ENCODE results near the gene ZHX3.
A peak's percentile ranks its signal among the peaks of the same experiment; 100 is the strongest.
"Not testable (repeated sequence)": the region's sequence is repeated elsewhere in the genome, so short reads cannot be mapped to it uniquely, and the experiment has no call there.

The ZHX3 gene

DNA sequence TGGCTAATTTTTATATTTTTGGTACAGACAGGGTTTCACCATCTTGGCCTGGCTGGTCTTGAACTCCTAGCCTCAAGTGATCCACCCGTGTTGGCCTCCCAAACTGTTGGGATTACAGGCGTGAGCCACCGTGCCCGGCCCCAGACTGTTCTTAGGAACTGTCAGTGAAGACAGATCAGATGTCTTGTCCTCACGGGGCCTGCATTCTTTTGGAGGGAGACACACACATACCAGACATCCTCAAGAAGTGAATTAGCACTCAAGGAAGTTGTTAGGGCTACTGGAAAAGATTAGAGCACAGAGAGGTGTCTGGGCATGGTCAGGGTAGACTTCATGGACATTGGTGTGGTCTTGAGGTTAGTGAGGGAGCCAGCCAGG is 12.8 kb upstream of the ZHX3 start:
- no peak for DNase-seq

DNA sequence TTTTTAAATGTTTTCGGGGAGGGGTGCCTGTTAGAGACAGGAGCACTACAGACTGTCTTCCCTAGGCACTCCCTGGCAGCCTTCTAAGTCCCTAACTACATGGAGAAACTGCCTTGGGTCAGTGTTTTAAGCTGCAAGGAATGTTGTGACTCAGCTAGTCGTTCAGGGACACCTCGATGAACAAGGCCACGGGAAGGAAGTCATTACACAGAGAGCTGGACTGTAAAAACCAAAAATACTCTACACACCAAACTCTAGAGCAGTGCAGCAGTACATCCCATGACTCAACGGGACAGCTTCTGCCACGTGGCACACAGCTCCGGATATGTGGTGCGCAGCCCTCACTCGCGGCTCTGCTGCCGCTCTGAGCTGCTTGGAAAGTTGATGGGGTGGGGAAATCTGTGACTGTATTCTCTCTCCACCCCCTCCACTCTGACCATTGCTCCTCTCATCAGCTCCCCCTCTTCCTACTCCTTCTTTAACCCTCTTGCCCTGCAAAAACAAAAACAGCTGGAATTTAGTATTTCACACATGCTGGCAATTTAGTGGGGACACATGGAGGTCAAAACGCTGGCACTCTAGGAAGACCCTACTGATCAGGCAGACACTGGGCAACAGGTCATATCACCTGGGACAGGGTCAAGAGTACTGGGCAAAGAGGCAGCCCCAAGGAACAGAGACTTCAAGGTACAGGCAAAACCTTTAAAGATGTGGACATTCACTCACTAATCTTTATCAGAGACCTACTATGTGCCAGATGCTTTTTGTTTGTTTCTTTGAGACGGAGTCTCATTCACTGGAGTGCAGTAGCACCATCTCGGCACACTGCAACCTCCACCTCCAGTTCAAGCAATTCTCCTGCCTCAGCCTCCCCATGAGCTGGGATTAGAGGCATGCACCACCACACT is 12.2 kb upstream of the ZHX3 start:
- no peak for DNase-seq

DNA sequence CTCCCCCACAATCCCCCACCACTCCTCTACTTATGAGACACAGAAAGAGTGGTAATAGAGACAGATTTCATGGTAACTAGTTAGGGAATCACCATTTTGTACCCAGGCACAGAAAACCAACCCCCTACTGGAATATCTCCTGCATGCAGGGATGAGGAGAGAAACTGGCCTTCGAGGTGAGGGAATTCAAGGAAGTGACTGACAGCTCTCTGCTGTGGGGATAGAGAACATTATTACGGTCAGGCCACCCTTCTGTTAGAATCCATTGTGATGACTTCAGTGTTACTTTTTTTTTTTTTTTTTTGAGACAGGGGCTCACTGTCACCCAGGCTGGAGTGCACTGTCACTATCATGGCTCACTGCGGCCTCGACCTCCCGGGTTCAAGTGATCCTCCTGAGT is 9.6 kb upstream of the ZHX3 start:
- DNase-seq, result no peak

DNA sequence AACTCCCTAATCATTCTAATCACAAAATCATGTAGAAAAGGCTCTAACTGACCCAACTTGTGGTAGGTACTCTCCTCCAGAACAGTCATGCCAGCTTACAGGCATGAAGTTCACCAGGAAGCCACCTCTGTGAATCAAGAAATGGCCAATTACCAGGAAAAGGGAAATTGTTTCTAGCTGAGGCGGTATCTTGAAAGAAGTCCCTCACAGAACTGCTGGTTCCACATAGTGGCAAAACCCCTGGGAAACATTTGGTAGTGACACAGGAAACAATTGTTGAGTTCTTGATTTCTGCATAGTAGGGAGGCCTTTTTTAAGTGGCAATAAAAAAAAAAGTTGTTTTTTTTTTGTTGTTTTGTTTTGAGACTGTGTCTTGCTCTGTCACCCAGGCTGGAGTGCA is 3.4 kb upstream of the ZHX3 start:
- DNase-seq, result no peak

- DNase-seq, result no peak
Observed at GRCh38 chr20:41320441-41320840, 2.9 kb upstream of the ZHX3 start.

DNA sequence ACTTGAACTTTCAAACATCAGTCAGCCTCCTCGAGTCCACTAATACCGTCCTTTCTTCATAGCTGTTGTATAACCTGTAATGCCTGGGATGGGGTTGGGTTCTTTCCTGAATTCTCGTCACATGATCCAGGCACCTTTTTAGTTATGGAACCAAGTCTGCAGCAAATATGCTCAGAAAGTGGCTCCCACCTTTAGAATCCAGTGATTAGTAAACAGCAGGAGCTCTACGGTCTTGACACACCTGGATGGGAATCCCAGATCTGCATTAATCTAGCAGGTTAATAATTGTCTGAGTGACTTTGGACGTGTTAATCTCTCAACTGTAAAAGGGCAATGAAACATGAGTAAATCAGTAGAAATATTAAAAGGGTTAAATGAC is 729 bp upstream of the ZHX3 start:
- no peak for DNase-seq

GRCh38 chr20:41316602-41317545 is 657 bp downstream of the ZHX3 start:
- DNase-seq, result peak; percentile 71

DNA sequence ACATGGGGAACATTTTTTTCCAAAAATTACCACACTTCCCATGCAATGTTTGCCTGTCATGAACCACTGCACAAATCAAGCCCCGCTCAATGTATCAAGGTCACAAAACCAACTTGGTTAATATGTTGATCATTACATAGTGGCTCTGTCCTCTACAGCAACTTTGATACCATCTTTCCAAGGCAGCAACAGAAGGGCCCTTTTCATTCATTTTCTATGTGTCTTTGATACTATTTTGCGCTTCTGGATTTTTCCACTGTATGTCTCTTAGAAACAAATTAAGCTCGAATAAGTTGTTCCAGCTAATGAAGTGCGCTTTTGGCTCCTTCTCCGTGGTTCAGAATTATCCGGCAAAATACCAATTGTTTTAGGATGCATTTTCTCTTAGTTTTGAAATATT is 1.5 kb downstream of the ZHX3 start:
- DNase-seq, result no peak

- DNase-seq, result no peak
Observed at GRCh38 chr20:41314386-41314785, 3.1 kb downstream of the ZHX3 start.

DNA sequence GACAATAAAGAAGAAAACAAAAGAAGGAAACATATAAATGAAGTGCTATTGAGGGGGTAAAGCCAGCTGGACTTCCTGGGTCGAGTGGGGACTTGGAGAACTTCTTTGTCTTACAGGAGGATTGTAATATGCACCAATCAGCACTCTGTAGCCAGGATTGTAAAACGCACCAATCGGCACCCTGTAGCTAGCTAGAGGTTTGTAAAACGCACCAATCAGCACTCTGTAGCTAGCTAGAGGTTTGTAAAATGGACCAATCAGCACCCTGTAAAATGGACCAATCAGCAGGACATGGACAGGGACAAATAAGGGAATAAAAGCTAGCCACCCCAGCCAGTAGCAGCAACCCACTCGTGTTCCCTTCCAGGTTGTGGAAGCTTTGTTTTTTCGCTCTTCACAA is 5.5 kb downstream of the ZHX3 start:
- not testable (repeated sequence) for DNase-seq

- no peak for DNase-seq
Observed at GRCh38 chr20:41309817-41310216, 7.7 kb downstream of the ZHX3 start.

DNA sequence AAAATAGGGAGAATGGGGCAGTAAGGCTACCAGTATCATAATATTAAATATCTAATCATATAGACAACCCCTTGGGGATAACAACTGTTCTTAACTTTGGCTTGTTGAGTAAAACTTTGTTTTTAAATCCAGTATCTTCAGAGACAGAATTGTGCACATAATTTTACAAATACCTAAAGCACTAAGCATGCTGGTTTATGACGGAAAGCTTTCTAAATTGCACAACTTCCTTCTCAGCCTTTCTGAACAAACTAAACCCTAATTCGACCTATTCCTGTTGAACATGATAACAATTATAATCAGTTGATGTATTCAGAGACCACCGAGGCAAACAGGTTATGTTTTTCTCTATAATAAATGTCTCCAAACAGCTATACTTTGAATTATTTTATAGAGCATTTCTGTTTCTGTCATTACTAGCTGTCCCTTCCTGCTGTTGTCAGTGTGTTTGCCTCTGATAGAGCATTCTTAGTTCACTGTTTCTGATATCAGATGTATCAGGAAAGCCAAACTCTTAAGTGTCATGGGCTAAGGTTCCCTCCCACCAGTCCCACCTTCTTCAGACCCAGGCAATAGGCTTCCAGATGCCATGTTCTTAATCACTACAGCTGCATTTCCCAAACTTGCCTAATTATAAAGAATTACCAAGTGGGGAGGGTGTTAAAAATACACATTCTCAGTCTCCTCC is 8.7 kb downstream of the ZHX3 start:
- DNase-seq, result no peak

GRCh38 chr20:41308290-41308711 is 9.2 kb downstream of the ZHX3 start:
- no peak for DNase-seq

DNA sequence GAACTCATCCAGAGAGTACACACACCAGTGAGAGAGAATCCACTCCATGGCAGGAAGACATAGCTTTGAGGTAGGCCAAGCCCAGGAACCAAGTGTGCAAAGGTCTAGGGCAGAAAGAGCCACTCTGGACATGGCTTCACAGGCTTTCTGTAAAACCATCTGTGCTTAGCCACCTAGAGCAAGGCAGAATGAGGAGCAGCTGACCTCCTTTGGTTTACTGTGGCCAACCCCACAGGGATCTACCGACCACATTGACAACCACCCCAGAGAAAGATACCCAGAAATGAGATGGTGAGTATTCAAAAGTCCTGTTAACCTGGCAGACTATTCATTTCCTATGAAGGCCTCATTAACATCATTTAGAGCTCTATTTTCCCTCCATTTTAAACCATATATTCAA is 10.5 kb downstream of the ZHX3 start:
- no peak for DNase-seq

GRCh38 chr20:41306061-41306727 is 11.3 kb downstream of the ZHX3 start:
- DNase-seq, result no peak

GRCh38 chr20:41304424-41305079 is 13.0 kb downstream of the ZHX3 start:
- no peak for DNase-seq

- DNase-seq, result no peak
Observed at GRCh38 chr20:41304002-41304401, 13.5 kb downstream of the ZHX3 start.

DNA sequence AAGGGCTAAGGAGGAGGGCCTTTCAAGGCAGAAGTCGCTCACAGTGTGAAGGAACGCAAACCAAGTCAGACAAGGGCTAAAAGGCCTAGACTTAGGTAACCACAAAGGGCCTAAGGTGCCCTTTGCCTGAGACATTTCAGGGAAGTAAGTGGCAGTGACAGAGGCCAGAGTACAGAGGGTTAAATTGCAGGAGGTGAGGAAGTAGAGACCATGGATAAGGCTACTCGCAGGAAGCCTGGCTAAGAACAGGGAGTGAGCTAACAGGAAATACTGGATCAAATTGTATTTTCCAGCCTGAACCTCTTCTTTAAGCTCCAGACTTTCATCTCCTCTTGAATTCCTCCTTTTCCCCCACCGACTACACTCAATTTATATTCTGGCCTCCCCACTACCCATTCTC is 16.6 kb downstream of the ZHX3 start:
- no peak for DNase-seq

GRCh38 chr20:41300383-41300782 is 17.1 kb downstream of the ZHX3 start:
- DNase-seq, result no peak

- no peak for DNase-seq
Observed at GRCh38 chr20:41299899-41300298, 17.6 kb downstream of the ZHX3 start.

- DNase-seq, result no peak
Observed at GRCh38 chr20:41293269-41294037, 24.1 kb downstream of the ZHX3 start.
